ENCODE results near the gene VAV3. TPM values are rescaled to one million over a fixed set of nuclear protein-coding genes. Genes with fewer than 3 reads are reported as not detected.

VAV3 gene
- total and polyA plus RNA-seq, 4 donors, result 1.7 to 14.4 (median 7.6) TPM

- ATAC-seq (ENCODE audit: insufficient read depth, low FRiP score), result no peak
- H3K27ac ChIP-seq (ENCODE audit: low read depth in 1 of 2, low read length in 1 of 2), result peak overlapping the region in 1 of 2 donors; percentile 2
These were observed 11.4 kb downstream of the VAV3 start for GRCh38 chr1:107953556-107953955.

DNA sequence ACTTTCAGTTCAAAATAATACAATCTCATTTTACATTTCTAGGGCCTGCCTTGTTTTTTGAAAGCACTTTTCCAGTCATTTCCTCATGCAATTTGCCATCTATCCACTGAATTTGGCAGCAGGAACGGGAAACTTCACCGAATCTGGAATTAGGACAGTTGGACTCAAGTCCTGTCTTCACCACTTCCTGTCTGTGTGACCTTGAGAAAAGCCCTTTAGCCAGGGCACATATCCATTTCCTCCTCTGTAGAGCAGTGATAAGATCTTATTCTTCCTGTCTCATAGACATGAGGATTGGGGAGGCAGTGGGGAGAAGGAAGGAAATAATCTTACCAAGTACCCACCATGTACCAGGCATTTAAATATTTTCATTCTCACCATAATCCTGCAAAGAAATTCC, 12.0 kb downstream of the VAV3 start:
- Histone ChIP-seq H3K27ac (ENCODE audit: low read depth in 1 of 2, low read length in 1 of 2) (no peak overlapping the region), H3K27me3 (ENCODE audit: control insufficient read depth in 3 of 3, insufficient read depth in 3 of 3, low read length in 2 of 3) (no peaks in the 10 kb centered on the region), H3K4me1 (ENCODE audit: control insufficient read depth in 5 of 5, insufficient read depth in 5 of 5, low read length in 5 of 5) (peaks cover 0 to 6% (median 3%) of the 10 kb centered on the region in 5 donors), H3K4me3 (no peak overlapping the region), H3K9ac (ENCODE audit: insufficient read depth in 1 of 2, low read length in 2 of 2) (no peak overlapping the region), H3K9me3 (ENCODE audit: control insufficient read depth in 4 of 4, insufficient read depth in 3 of 4, low read length in 3 of 4) (no peaks in the 10 kb centered on the region), H3K36me3 (ENCODE audit: control insufficient read depth in 4 of 4, insufficient read depth in 4 of 4, low read length in 4 of 4) (no peaks in the 10 kb centered on the region)
- WGBS, 2 donors, result 14 to 30% methylated on average over 2 of the region's 2 CpGs
- TF ChIP-seq CTCF (IDR thresholded peaks at IDR 0.05; ENCODE audit: control extremely low read depth, extremely low read depth), result no peak
- no peak for ATAC-seq (ENCODE audit: insufficient read depth, low FRiP score)
- peak in 1 of 3 donors; percentile 39 for DNase-seq

More at GRCh38 chr1:107953556-107953955, 11.4 kb downstream of the VAV3 start:
- H3K36me3 ChIP-seq (ENCODE audit: control insufficient read depth in 4 of 4, insufficient read depth in 4 of 4, low read length in 4 of 4), result no peaks in the 10 kb centered on the region
- no peak for TF ChIP-seq CTCF (IDR thresholded peaks at IDR 0.05; ENCODE audit: control extremely low read depth, extremely low read depth)
- H3K4me3 ChIP-seq, result no peak overlapping the region
- WGBS, 2 donors, result 47 to 57% methylated on average over 3 of the region's 3 CpGs
- no peaks in the 10 kb centered on the region for H3K27me3 ChIP-seq (ENCODE audit: control insufficient read depth in 3 of 3, insufficient read depth in 3 of 3, low read length in 2 of 3)
- no peak overlapping the region for H3K9ac ChIP-seq (ENCODE audit: insufficient read depth in 1 of 2, low read length in 2 of 2)
- no peak for DNase-seq
- no peaks in the 10 kb centered on the region for H3K9me3 ChIP-seq (ENCODE audit: control insufficient read depth in 4 of 4, insufficient read depth in 3 of 4, low read length in 3 of 4)
- peaks cover 0 to 6% (median 3%) of the 10 kb centered on the region in 5 donors for H3K4me1 ChIP-seq (ENCODE audit: control insufficient read depth in 5 of 5, insufficient read depth in 5 of 5, low read length in 5 of 5)

DNA sequence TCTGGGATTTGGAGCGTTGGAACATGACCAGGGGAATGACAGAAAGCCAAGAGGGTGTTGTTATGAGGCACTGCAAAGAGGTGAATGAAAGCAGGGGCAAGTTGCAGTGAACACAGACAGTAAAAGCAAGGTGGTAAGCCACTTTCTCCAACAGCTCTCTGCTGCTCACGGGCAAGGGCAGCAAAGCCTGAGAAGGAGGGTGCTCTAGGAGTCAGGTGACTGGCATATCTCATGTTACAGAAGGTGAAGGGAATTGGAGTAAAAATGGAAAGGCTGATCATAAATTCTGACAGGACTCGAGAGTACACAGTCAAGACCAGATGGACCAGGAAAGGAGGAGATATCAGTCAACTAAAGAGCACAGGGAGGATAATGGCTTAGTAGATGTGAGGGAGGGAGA, 14.5 kb downstream of the VAV3 start:
- Histone ChIP-seq H3K4me3 (no peak overlapping the region), H3K4me1 (ENCODE audit: control insufficient read depth in 5 of 5, insufficient read depth in 5 of 5, low read length in 5 of 5) (peaks cover 0 to 6% (median 0%) of the 10 kb centered on the region in 5 donors), H3K27ac (ENCODE audit: low read depth in 1 of 2, low read length in 1 of 2) (no peak overlapping the region), H3K36me3 (ENCODE audit: control insufficient read depth in 4 of 4, insufficient read depth in 4 of 4, low read length in 4 of 4) (no peaks in the 10 kb centered on the region), H3K9ac (ENCODE audit: insufficient read depth in 1 of 2, low read length in 2 of 2) (no peak overlapping the region), H3K9me3 (ENCODE audit: control insufficient read depth in 4 of 4, insufficient read depth in 3 of 4, low read length in 3 of 4) (no peaks in the 10 kb centered on the region), H3K27me3 (ENCODE audit: control insufficient read depth in 3 of 3, insufficient read depth in 3 of 3, low read length in 2 of 3) (no peaks in the 10 kb centered on the region)
- TF ChIP-seq CTCF (IDR thresholded peaks at IDR 0.05; ENCODE audit: control extremely low read depth, extremely low read depth), result no peak
- DNase-seq, result no peak
- no peak for ATAC-seq (ENCODE audit: insufficient read depth, low FRiP score)
- WGBS, 2 donors, result 60 to 77% methylated on average over 3 of the region's 3 CpGs
